GM21717 (cell line): Measurements from ENCODE around the gene CDH4.

ENCODE experiments used
- ATAC-seq: cut with Tn5 transposase; IDR thresholded peaks from one replicate; pipeline ENCODE4 v1.9.1; 2021; ENCODE audit warnings: mild to moderate bottlenecking, moderate library complexity; ENCODE audit not compliant: unreplicated experiment

CDH4 gene

DNA sequence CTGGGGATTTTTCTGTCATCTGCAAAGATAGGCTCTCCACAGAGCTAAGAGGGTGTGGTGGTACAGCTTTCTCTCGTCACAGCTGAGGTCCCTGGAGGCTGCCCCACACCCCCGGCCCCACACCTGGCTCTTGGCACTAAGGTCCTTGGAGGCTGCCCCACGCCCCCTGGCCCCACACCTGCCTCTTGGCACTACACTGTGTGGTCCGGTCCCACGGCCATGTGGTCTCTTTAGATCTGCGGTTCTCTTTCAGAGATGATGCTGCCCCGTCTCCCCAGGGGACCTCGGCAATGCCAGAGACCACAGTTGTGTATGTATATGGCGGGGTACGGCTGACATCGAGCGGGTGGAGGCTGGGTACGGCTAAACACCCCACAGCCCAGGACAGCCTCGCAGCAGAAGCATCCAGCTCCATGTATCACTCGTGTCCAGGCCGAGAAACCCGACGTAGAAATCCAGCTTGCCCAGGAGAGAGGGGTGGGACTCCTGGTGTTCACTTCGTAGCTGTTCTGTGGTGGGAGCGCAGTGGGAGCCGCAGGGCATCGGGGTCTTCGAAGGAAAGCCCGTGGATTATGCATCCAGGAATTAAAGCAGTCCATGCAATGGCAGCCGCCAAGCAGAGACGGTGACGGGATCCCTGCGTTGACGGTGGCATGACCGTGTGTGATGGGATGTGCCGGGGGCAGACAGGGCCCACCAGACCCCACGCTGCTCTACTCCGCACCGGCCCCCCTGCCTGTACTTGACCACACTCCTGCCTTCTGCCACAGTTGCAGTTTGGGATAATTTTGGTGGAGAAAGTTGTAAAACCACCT is 292.1 kb downstream of the CDH4 start:
- ATAC-seq, result no peak

GRCh38 chr20:61544910-61545889 is 293.1 kb downstream of the CDH4 start:
- no peak for ATAC-seq

- no peak for ATAC-seq
Measured at GRCh38 chr20:61546641-61547040, 294.6 kb downstream of the CDH4 start.

DNA sequence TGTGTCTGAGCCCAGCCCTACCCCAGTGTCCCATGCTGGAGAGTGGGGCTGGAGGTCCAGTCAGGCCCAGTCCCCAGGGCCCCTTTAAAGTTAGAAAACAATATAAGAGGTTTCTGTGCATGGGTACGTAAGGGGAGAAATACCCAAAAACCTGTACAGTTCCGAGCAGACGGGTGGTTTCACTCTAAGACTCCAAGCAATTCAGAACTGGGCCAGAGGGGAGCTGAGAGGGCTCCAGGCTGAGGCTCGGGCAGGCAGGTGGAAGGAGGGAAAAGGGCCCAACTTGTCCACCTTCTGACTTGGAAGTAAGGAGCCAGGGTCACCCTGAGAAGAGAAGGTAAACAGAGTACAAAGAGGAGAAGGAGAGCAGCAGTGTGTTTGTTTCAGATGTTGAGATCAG is 296.0 kb downstream of the CDH4 start:
- no peak for ATAC-seq

DNA sequence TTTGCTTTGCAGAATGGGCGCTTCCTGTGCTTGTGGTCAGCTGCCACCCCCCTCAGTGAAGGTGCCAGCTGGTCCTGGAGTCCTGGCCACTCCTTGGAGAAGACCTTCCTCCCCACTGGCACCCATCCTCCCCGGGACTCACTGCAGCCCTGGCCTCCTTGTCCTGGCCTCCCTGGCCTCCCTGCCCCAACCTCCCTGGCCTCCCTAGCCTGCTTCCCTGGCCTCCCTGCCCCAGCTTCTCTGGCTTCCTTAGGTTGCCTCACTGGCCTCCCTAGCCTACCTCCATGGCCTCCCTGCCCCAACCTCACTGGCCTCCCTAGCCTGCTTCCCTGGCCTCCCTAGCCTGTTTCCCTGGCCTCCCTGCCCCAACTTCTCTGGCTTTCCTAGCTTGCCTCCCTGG is 297.8 kb downstream of the CDH4 start:
- no peak for ATAC-seq

- ATAC-seq, result no peak
Measured at GRCh38 chr20:61551401-61551800, 299.3 kb downstream of the CDH4 start.

DNA sequence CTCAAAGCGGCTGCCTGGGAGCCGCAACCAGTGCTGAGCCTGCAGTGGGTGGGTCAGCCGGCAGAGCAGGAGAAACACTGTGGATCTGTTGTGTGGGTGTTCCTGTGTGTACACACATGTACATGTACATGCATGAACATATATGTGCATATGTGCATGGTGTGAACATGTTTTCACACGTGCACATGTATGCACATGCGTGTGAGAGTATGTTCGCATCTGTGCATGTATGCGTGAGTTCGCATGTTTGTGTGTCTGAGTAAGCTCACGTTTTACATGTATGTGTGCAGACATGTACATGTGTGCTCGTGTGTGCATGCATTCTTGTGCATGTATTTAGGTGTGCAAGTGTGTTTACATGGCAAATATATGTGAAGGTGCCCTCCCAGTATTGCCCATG is 302.6 kb downstream of the CDH4 start:
- no peak for ATAC-seq

DNA sequence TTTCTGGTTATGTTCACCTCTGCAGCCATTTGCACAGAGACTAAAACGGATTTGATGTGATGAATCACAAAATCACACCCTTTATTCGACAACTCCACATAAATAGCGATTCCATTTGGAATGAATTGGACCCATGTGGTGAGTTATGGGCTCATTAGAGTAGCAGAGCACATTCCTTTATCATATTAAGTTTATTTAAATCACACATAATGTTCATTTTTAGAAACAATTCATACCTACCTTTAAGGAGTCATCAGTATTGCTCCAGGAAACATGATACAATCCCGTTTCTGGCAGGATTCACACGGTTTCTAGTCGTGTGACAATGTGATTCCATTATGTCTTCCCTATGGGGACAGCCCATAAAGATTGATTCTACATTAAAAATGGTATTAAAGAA is 303.5 kb downstream of the CDH4 start:
- no peak for ATAC-seq

DNA sequence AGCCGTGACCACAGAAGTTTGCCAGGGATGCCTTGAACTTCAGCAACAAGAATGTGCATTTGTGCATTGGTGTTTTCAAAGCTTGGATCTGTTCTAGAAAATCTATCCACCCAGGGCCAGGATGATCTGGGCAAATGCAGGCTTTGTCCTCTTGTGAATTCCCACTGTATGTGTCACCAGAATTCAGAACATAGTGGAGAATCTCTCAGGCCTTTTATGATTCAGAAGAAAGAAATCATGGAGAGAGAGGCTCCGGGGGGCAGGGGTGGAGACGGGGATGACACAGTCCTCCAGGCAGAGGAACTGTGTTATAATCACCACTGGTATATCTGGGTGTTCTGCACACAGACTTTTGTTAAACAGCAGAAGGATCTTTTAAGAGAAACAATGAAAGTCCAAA is 304.1 kb downstream of the CDH4 start:
- ATAC-seq, result no peak

GRCh38 chr20:61556673-61557072 is 304.6 kb downstream of the CDH4 start:
- ATAC-seq, result no peak

GRCh38 chr20:61557621-61558020 is 305.6 kb downstream of the CDH4 start:
- ATAC-seq, result no peak

GRCh38 chr20:61558726-61559125 is 306.7 kb downstream of the CDH4 start:
- ATAC-seq, result no peak

DNA sequence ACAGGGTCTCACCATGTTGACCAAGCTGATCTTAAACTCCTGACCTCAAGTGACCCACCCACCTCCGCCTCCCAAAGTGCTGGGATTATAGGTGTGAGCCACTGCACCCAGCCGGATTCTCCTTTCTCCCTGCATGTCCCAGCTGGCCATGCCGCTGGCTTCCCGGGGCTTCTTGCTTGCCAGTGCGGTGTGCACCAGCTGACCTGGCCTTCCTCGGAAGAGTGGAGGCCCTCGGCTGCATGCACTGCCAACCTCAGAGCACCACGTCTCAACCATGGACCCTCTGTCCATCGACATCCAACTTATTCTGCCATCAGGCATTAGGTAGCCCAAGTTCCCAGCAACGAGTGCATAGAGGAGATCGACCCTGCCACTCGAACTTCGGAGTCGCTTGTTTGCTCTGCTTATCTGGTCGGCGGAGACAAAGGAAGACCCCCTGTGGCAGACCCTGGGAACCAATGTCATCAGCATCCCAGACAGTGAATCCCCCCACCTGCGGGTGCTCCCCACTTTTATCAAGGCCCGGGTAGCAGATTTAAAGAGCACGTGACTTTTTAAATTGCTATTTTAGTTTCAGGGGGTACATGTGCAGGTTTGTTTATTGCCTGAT is 307.8 kb downstream of the CDH4 start:
- ATAC-seq, result no peak

GRCh38 chr20:61560361-61560853 is 308.3 kb downstream of the CDH4 start:
- ATAC-seq, result no peak

GRCh38 chr20:61561111-61561830 is 309.2 kb downstream of the CDH4 start:
- no peak for ATAC-seq

GRCh38 chr20:61562491-61562890 is 310.4 kb downstream of the CDH4 start:
- ATAC-seq, result no peak

DNA sequence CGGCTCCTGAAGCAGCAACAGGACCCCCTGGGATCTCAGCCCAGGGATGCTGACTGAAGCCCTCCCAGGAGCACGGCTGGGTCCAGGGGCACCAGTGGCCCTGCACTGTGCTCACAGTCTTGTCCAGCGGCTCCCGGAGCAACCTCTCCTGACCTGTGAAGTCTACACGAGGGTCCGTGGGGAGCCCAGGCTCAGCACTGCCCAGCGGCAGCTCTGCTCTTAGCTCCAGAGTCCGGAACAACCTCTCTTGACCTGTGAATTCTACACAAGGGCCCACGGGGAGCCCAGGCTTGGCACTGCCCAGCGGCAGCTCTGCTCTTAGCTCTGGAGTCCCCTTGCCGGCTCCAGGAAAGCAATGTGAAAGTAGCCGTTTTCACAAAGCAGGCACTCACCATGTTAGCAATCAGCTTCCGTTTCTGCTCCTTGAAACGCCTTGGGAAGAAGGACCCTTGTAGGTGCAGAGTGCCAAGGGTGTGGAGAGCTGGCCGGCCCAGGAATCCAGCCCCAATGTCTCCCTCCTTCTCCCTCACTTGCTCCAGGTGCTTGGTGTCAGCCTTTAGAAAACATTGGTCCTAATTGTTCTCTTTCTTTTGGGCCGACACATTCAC is 310.9 kb downstream of the CDH4 start:
- no peak for ATAC-seq

GRCh38 chr20:61564628-61565027 is 312.6 kb downstream of the CDH4 start:
- no peak for ATAC-seq

DNA sequence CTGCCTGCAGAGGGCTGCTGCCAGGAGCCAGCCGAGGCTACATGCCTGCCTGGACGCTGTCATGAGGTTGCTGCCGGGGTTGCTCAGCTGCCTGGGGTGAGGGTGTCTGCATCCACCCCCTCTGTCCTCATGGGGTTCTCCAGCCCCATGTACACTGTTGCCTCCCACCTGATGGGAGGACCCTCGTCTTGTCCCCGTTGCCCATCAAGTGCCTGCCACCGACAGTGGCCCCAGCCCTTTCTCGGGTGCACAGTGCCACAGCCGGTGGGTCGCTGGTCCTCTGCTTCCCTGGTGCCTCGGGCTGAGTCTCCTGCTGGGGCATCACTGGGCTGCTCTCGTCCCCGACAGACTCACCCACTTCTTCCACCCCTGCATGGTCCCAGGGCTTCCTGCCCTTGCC is 313.7 kb downstream of the CDH4 start:
- ATAC-seq, result no peak

DNA sequence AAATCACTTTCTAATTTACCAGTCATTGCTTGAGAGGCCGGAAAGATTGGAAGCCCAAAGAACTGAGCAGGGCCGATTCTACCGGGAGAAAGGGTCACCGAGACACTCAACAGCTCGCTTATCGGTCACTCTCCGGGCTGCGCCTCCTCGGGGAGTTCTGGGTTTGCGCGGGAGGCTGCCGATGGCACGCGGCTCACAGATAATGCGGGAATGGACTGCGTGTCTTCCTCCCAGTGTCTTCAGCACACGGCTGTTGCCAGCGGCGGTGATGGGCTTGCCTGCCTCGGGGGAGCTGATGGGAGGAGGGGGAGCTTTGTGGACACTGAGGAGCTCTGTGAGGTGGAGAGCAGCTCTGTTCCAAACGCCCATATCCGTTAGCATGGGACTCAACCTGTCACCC is 314.6 kb downstream of the CDH4 start:
- ATAC-seq, result no peak
